Rectal smooth muscle tissue (tissue), 1 donor: ENCODE data around the gene ARMC10.
A peak's percentile ranks its signal among the peaks of the same experiment; 100 is the strongest.
"Not testable (repeated sequence)": the region's sequence is repeated elsewhere in the genome, so short reads cannot be mapped to it uniquely, and the experiment has no call there.

Source experiments
- H3K27ac ChIP-seq: one replicate; pipeline ENCODE4 v1.7.0; 2013; ENCODE audit warnings: low read depth, low read length, inconsistent platforms
- H3K27me3 ChIP-seq: one replicate; pipeline ENCODE4 v1.7.0; 2013; ENCODE audit warnings: low read length; ENCODE audit not compliant: control insufficient read depth, insufficient read depth
- H3K36me3 ChIP-seq: one replicate; pipeline ENCODE4 v1.7.0; 2013; ENCODE audit warnings: low read length; ENCODE audit not compliant: control insufficient read depth, insufficient read depth
- H3K4me1 ChIP-seq: one replicate; pipeline ENCODE4 v1.7.0; 2013; ENCODE audit warnings: low read length; ENCODE audit not compliant: control insufficient read depth, insufficient read depth
- H3K4me3 ChIP-seq: one replicate; pipeline ENCODE4 v1.7.0; 2013; ENCODE audit warnings: low read length
- H3K9ac ChIP-seq: one replicate; pipeline ENCODE4 v1.7.0; 2013; ENCODE audit warnings: low read length

The ARMC10 gene

GRCh38 chr7:103059471-103059870 is 15.5 kb upstream of the ARMC10 start:
- Histone ChIP-seq H3K9ac (no peak overlapping the region), H3K4me1 (no peaks in the 10 kb centered on the region), H3K36me3 (no peaks in the 10 kb centered on the region), H3K27ac (no peak overlapping the region), H3K27me3 (no peaks in the 10 kb centered on the region), H3K4me3 (no peak overlapping the region)

- Histone ChIP-seq H3K4me3 (no peak overlapping the region), H3K27me3 (no peaks in the 10 kb centered on the region), H3K27ac (no peak overlapping the region), H3K4me1 (no peaks in the 10 kb centered on the region), H3K36me3 (no peaks in the 10 kb centered on the region), H3K9ac (no peak overlapping the region)
These were observed 11.0 kb upstream of the ARMC10 start for GRCh38 chr7:103063895-103064294.

- no peak overlapping the region for H3K27ac ChIP-seq
- no peaks in the 10 kb centered on the region for H3K27me3 ChIP-seq
- no peaks in the 10 kb centered on the region for H3K4me1 ChIP-seq
- H3K4me3 ChIP-seq = no peak overlapping the region
- H3K9ac ChIP-seq = no peak overlapping the region
- no peaks in the 10 kb centered on the region for H3K36me3 ChIP-seq
These were observed 9.3 kb upstream of the ARMC10 start for GRCh38 chr7:103065667-103066066.

GRCh38 chr7:103068414-103069403 is 6.2 kb upstream of the ARMC10 start:
- Histone ChIP-seq H3K27ac (no peak overlapping the region), H3K36me3 (no peaks in the 10 kb centered on the region), H3K4me3 (no peak overlapping the region), H3K9ac (no peak overlapping the region), H3K4me1 (no peaks in the 10 kb centered on the region), H3K27me3 (no peaks in the 10 kb centered on the region)

- no peak overlapping the region for H3K27ac ChIP-seq
- no peaks in the 10 kb centered on the region for H3K27me3 ChIP-seq
- no peak overlapping the region for H3K4me3 ChIP-seq
- H3K36me3 ChIP-seq = no peaks in the 10 kb centered on the region
- peaks cover 5% of the 10 kb centered on the region for H3K4me1 ChIP-seq
- H3K9ac ChIP-seq = no peak overlapping the region
These were observed 3.9 kb upstream of the ARMC10 start for GRCh38 chr7:103071000-103071399.

- peak overlapping the region; percentile 64 for H3K4me3 ChIP-seq
- H3K36me3 ChIP-seq = no peaks in the 10 kb centered on the region
- H3K9ac ChIP-seq = peak overlapping the region; percentile 49
- H3K27ac ChIP-seq = peak overlapping the region; percentile 65
- H3K4me1 ChIP-seq = peaks cover 7% of the 10 kb centered on the region
- H3K27me3 ChIP-seq = no peaks in the 10 kb centered on the region
These were observed 886 bp upstream of the ARMC10 start for GRCh38 chr7:103073989-103074518.

GRCh38 chr7:103075337-103075918 is 488 bp downstream of the ARMC10 start:
- peak overlapping the region; percentile 61 for H3K9ac ChIP-seq
- peak overlapping the region; percentile 64 for H3K4me3 ChIP-seq
- H3K27me3 ChIP-seq = no peaks in the 10 kb centered on the region
- H3K36me3 ChIP-seq = no peaks in the 10 kb centered on the region
- peak overlapping the region; percentile 65 for H3K27ac ChIP-seq
- peaks cover 7% of the 10 kb centered on the region for H3K4me1 ChIP-seq

GRCh38 chr7:103076764-103077163 is 1.8 kb downstream of the ARMC10 start:
- Histone ChIP-seq H3K27ac (no peak overlapping the region), H3K36me3 (no peaks in the 10 kb centered on the region), H3K4me3 (no peak overlapping the region), H3K9ac (no peak overlapping the region), H3K4me1 (peaks cover 7% of the 10 kb centered on the region), H3K27me3 (no peaks in the 10 kb centered on the region)

- no peak overlapping the region for H3K9ac ChIP-seq
- H3K27ac ChIP-seq = no peak overlapping the region
- H3K27me3 ChIP-seq = no peaks in the 10 kb centered on the region
- no peak overlapping the region for H3K4me3 ChIP-seq
- H3K36me3 ChIP-seq = no peaks in the 10 kb centered on the region
- H3K4me1 ChIP-seq = peaks cover 7% of the 10 kb centered on the region
These were observed 2.4 kb downstream of the ARMC10 start for GRCh38 chr7:103077318-103077717.

- not testable (repeated sequence) for H3K4me1 ChIP-seq, H3K9ac ChIP-seq, H3K27me3 ChIP-seq, H3K4me3 ChIP-seq, H3K36me3 ChIP-seq, H3K27ac ChIP-seq
These were observed 3.3 kb downstream of the ARMC10 start for GRCh38 chr7:103078226-103078625.

- H3K27me3 ChIP-seq = no peaks in the 10 kb centered on the region
- no peak overlapping the region for H3K9ac ChIP-seq
- no peak overlapping the region for H3K27ac ChIP-seq
- no peaks in the 10 kb centered on the region for H3K36me3 ChIP-seq
- H3K4me3 ChIP-seq = no peak overlapping the region
- peaks cover 7% of the 10 kb centered on the region for H3K4me1 ChIP-seq
These were observed 4.9 kb downstream of the ARMC10 start for GRCh38 chr7:103079836-103080235.

GRCh38 chr7:103080923-103081322 is 6.0 kb downstream of the ARMC10 start:
- H3K9ac ChIP-seq = no peak overlapping the region
- no peak overlapping the region for H3K4me3 ChIP-seq
- no peak overlapping the region for H3K27ac ChIP-seq
- H3K27me3 ChIP-seq = no peaks in the 10 kb centered on the region
- H3K4me1 ChIP-seq = peaks cover 3% of the 10 kb centered on the region
- no peaks in the 10 kb centered on the region for H3K36me3 ChIP-seq
